Measurements from ENCODE around the gene KPTN. TPM values are rescaled to one million over a fixed set of nuclear protein-coding genes. Genes with fewer than 3 reads are reported as not detected.

The KPTN gene
- total RNA-seq, 1 experiment from 2014 or later = 8.0 TPM

DNA sequence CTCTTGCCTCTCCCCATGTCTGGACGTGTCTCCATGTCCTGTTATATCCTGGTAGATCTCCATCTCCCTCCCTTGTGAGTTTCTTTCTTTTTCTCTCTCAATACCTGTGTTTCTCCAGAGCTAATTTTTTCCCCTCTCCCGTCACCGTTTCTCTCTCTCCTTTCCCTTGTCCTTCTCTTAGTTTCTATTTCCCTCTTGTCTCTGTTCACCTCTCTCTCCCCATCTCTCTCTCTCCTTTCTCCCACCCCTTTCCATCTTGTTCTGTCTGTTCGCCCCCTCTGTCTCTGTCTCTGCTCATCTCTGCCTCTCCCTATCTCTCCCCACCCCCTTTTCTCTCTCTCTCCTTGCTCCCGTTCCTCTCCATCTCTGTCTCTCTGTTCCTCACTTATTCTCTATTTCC is 25.3 kb downstream of the KPTN start:
- Histone ChIP-seq H3K4me3 (ENCODE audit: low read length) (no peak overlapping the region), H3F3A (ENCODE audit: low read length, unreplicated experiment) (no peaks in the 10 kb centered on the region), H3K9me2 (replicated peaks; ENCODE audit: low read length) (no peaks in the 10 kb centered on the region), H3K4me1 (ENCODE audit: insufficient read depth, low read length) (no peaks in the 10 kb centered on the region), H4K20me1 (ENCODE audit: low read length) (no peaks in the 10 kb centered on the region), H3K36me3 (ENCODE audit: low read depth, low read length) (no peaks in the 10 kb centered on the region), H3K9me3 (ENCODE audit: low read length) (no peaks in the 10 kb centered on the region), H2AFZ (ENCODE audit: low read length) (no peak overlapping the region), H3K4me2 (ENCODE audit: low read length) (no peak overlapping the region), H3K27ac (ENCODE audit: low read length) (no peak overlapping the region), H3K9ac (ENCODE audit: low read length) (no peak overlapping the region), H3K79me2 (ENCODE audit: low read length) (no peaks in the 10 kb centered on the region), H3K27me3 (ENCODE audit: low read length) (peaks cover 23% of the 10 kb centered on the region)
- ChIA-PET POLR2A (ENCODE audit: unreplicated experiment) (no interaction called here), CTCF (no interaction called here)
- intact Hi-C loops (cut with micrococcal nuclease) = no loop called here
- DNase-seq (no peak), ATAC-seq (no peak)
- BruUV-seq (replicated peaks) = no TSS peak
- TF ChIP-seq EZH2 (IDR thresholded peaks at IDR 0.05; ENCODE audit: low read length, unreplicated experiment) (no peak), EZH2phosphoT487 (IDR thresholded peaks at IDR 0.05; ENCODE audit: borderline replicate concordance, low read length) (no peak)
- TF ChIP-seq, protein P1, sequence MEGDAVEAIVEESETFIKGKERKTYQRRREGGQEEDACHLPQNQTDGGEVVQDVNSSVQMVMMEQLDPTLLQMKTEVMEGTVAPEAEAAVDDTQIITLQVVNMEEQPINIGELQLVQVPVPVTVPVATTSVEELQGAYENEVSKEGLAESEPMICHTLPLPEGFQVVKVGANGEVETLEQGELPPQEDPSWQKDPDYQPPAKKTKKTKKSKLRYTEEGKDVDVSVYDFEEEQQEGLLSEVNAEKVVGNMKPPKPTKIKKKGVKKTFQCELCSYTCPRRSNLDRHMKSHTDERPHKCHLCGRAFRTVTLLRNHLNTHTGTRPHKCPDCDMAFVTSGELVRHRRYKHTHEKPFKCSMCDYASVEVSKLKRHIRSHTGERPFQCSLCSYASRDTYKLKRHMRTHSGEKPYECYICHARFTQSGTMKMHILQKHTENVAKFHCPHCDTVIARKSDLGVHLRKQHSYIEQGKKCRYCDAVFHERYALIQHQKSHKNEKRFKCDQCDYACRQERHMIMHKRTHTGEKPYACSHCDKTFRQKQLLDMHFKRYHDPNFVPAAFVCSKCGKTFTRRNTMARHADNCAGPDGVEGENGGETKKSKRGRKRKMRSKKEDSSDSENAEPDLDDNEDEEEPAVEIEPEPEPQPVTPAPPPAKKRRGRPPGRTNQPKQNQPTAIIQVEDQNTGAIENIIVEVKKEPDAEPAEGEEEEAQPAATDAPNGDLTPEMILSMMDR (conservative IDR thresholded peaks at IDR 0.05; ENCODE audit: low read depth, low read length) = no peak

DNA sequence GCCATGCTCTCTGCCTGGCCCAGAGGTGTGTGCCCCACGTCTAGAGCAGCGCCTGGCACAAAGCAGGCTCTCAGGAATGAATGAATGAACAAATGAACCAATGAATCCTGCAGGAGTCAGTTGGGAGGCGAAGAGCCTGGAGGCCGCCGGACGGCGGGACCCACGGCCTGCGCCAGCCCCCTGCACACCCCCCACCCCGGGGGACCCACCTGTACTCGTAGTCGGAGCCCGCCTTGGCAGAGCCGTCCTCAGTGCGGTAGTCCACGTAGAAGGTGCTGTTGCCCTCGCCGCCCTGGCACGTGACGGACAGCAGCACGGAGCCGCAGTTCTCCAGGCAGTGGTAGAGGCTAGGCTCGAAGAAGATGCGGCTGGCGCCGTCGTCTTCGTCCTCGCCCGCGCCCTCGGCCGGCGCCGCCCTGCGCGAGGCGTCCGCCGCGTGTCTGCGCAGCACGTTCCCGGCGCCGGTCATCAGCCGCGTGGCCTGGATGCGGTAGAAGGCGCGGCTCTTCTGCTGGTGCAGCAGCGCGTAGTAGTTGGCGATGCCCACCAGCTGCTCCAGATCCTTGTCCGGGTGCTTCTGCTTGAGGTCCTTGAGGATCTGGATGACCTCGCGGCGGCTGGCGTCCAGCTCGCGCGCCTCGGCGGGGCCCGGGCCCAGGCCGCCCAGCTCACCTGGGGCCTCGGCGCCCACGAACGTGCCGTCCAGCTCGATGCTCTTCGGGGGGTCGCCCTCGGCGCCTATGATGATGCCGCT is 27.1 kb downstream of the KPTN start:
- TF ChIP-seq, protein P1 (conservative IDR thresholded peaks at IDR 0.05; ENCODE audit: low read depth, low read length) = no peak
- TF ChIP-seq EZH2phosphoT487 (IDR thresholded peaks at IDR 0.05; ENCODE audit: borderline replicate concordance, low read length) = no peak
- TF ChIP-seq EZH2 (IDR thresholded peaks at IDR 0.05; ENCODE audit: low read length, unreplicated experiment) = no peak
- no peaks in the 10 kb centered on the region for H3K36me3 ChIP-seq (ENCODE audit: low read depth, low read length)
- intact Hi-C loops (cut with micrococcal nuclease) = no loop called here
- no peaks in the 10 kb centered on the region for H3K9me3 ChIP-seq (ENCODE audit: low read length)
- no peaks in the 10 kb centered on the region for H3F3A ChIP-seq (ENCODE audit: low read length, unreplicated experiment)
- peaks cover 23% of the 10 kb centered on the region for H3K27me3 ChIP-seq (ENCODE audit: low read length)
- no peak overlapping the region for H2AFZ ChIP-seq (ENCODE audit: low read length)
- no peak overlapping the region for H3K9ac ChIP-seq (ENCODE audit: low read length)
- no peak overlapping the region for H3K27ac ChIP-seq (ENCODE audit: low read length)
- no peaks in the 10 kb centered on the region for H3K79me2 ChIP-seq (ENCODE audit: low read length)
- H3K4me1 ChIP-seq (ENCODE audit: insufficient read depth, low read length) = no peaks in the 10 kb centered on the region
- no peak for DNase-seq
- no peaks in the 10 kb centered on the region for H4K20me1 ChIP-seq (ENCODE audit: low read length)
- ChIA-PET POLR2A (ENCODE audit: unreplicated experiment) (no interaction called here), CTCF (no interaction called here)
- H3K4me2 ChIP-seq (ENCODE audit: low read length) = no peak overlapping the region
- no peaks in the 10 kb centered on the region for H3K9me2 ChIP-seq (replicated peaks; ENCODE audit: low read length)
- no TSS peak for BruUV-seq (replicated peaks)
- ATAC-seq = no peak
- no peak overlapping the region for H3K4me3 ChIP-seq (ENCODE audit: low read length)

DNA sequence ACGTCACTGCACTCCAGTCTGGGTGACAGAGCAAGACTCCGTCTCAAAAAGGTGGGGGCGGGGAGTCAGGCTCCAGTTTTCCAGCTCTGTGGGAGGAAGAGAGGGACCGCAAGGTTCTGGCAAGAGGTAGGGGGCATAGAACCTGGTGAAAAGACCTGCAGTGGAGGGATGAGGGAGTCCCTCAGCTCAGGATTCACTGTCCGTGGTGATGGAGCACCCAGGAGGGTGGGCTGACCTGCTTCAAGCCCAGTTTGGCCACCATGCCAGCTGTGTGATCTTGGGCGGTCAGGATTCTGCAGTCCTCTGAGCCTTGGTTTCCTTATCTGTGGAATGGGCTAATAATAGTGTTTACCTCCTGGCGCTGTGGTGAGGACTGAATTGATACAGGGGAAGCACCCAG is 33.5 kb downstream of the KPTN start:
- no peak for DNase-seq
- peaks cover 2% of the 10 kb centered on the region; the same call in 1 of the 2 replicates for H3K27me3 ChIP-seq (ENCODE audit: low read length)

More for the DNA sequence above, 33.5 kb downstream of the KPTN start:
- H3K27ac ChIP-seq (ENCODE audit: low read length) = no peak overlapping the region
- TF ChIP-seq EZH2 (IDR thresholded peaks at IDR 0.05; ENCODE audit: low read length, unreplicated experiment) (no peak), EZH2phosphoT487 (IDR thresholded peaks at IDR 0.05; ENCODE audit: borderline replicate concordance, low read length) (no peak)
- TF ChIP-seq, protein P1 (conservative IDR thresholded peaks at IDR 0.05; ENCODE audit: low read depth, low read length) = no peak
- ATAC-seq = no peak
- no TSS peak for BruUV-seq (replicated peaks)
- H3K4me1 ChIP-seq (ENCODE audit: insufficient read depth, low read length) = no peaks in the 10 kb centered on the region
- H3F3A ChIP-seq (ENCODE audit: low read length, unreplicated experiment) = no peaks in the 10 kb centered on the region
- no peaks in the 10 kb centered on the region for H4K20me1 ChIP-seq (ENCODE audit: low read length)
- H3K9me3 ChIP-seq (ENCODE audit: low read length) = no peaks in the 10 kb centered on the region
- no peak overlapping the region for H3K9ac ChIP-seq (ENCODE audit: low read length)
- ChIA-PET POLR2A (ENCODE audit: unreplicated experiment) (interaction anchor here (0.6 kb wide), 1 partner anchor 64 kb away, joined by 4 read pairs; the partner anchor contains the start of gene NAPA), CTCF (interaction anchor here (0.5 kb wide), 1 partner anchor 15 kb away, joined by 4 read pairs; no protein-coding TSS in a partner anchor)
- no peaks in the 10 kb centered on the region for H3K36me3 ChIP-seq (ENCODE audit: low read depth, low read length)
- no peak overlapping the region for H3K4me3 ChIP-seq (ENCODE audit: low read length)
- H3K9me2 ChIP-seq (replicated peaks; ENCODE audit: low read length) = no peaks in the 10 kb centered on the region
- H3K4me2 ChIP-seq (ENCODE audit: low read length) = no peak overlapping the region
- no peaks in the 10 kb centered on the region for H3K79me2 ChIP-seq (ENCODE audit: low read length)
- no peak overlapping the region for H2AFZ ChIP-seq (ENCODE audit: low read length)
- intact Hi-C loops (cut with micrococcal nuclease) = no loop called here

All from PC-3 (cell line).